AG04449 (cell line): ENCODE results near the gene CYTIP.
"Not testable (repeated sequence)": the region's sequence is repeated elsewhere in the genome, so short reads cannot be mapped to it uniquely, and the experiment has no call there.

Experiments used
- CTCF ChIA-PET: fragments of 350-600 bp; formaldehyde crosslinking; extraction: SDS; loops from one replicate; lab custom pipeline; 2021; ENCODE audit warnings: antibody characterized with exemption; lab: Yijun Ruan, JAX
- POLR2A ChIA-PET: fragments of 400-600, 350-600 bp; formaldehyde crosslinking; extraction: SDS; loops from one replicate; lab custom pipeline; 2020; ENCODE audit warnings: antibody characterized with exemption, inconsistent platforms; lab: Yijun Ruan, JAX
- DNase-seq: peaks from one replicate; pipeline ENCODE4 v3.0.0-alpha.2; 2010; ENCODE audit warnings: low read depth, low spot score
- H3K4me3 ChIP-seq: 2 replicates; pipeline ENCODE4 v1.5.1; 2011; ENCODE audit warnings: low read depth, mild to moderate bottlenecking, control low read depth, low read length
- CTCF ChIP-seq: IDR thresholded peaks from one replicate; pipeline ENCODE4 v1.5.1; 2011; ENCODE audit warnings: mild to moderate bottlenecking, moderate library complexity, low read length, control low read depth, inconsistent platforms; ENCODE audit not compliant: insufficient read depth; ENCODE audit errors: missing control alignments

Gene CYTIP

GRCh38 chr2:157418239-157418641, 25.6 kb downstream of the CYTIP start:
- no peak overlapping the region for H3K4me3 ChIP-seq
- TF ChIP-seq CTCF: no peak
- ChIA-PET CTCF (interaction anchor here (2.0 kb wide), 1 partner anchor 116 kb away, joined by 8 read pairs; no protein-coding TSS in a partner anchor), POLR2A (no interaction called here)
- no peak for DNase-seq

- POLR2A ChIA-PET: no interaction called here
- CTCF ChIA-PET: no interaction called here
- TF ChIP-seq CTCF: no peak
- no peak overlapping the region for H3K4me3 ChIP-seq
- DNase-seq: no peak
Observed at GRCh38 chr2:157415591-157416101, 28.2 kb downstream of the CYTIP start.

- no peak overlapping the region for H3K4me3 ChIP-seq
- TF ChIP-seq CTCF: no peak
- ChIA-PET CTCF (no interaction called here), POLR2A (no interaction called here)
- DNase-seq: no peak
Observed at GRCh38 chr2:157414050-157414449, 29.8 kb downstream of the CYTIP start.

- POLR2A ChIA-PET: no interaction called here
- TF ChIP-seq CTCF: no peak
- CTCF ChIA-PET: no interaction called here
- no peak for DNase-seq
- no peak overlapping the region for H3K4me3 ChIP-seq
Observed at GRCh38 chr2:157413326-157414035, 30.4 kb downstream of the CYTIP start.

- ChIA-PET CTCF (no interaction called here), POLR2A (no interaction called here)
Observed at GRCh38 chr2:157411624-157412336, 32.1 kb downstream of the CYTIP start.

GRCh38 chr2:157405398-157405797, 38.5 kb downstream of the CYTIP start:
- POLR2A ChIA-PET, H3K4me3 ChIP-seq, CTCF ChIA-PET: not testable (repeated sequence)

More at GRCh38 chr2:157411624-157412336, 32.1 kb downstream of the CYTIP start:
- no peak for TF ChIP-seq CTCF
- no peak for DNase-seq
- H3K4me3 ChIP-seq: no peak overlapping the region

More at GRCh38 chr2:157405398-157405797, 38.5 kb downstream of the CYTIP start:
- not testable (repeated sequence) for DNase-seq
